Measurements from ENCODE around the gene NANP. TPM values are rescaled to one million over a fixed set of nuclear protein-coding genes. Genes with fewer than 3 reads are reported as not detected.

Gene NANP
- total RNA-seq, 1 experiment from 2014 or later: 7.1 TPM

DNA sequence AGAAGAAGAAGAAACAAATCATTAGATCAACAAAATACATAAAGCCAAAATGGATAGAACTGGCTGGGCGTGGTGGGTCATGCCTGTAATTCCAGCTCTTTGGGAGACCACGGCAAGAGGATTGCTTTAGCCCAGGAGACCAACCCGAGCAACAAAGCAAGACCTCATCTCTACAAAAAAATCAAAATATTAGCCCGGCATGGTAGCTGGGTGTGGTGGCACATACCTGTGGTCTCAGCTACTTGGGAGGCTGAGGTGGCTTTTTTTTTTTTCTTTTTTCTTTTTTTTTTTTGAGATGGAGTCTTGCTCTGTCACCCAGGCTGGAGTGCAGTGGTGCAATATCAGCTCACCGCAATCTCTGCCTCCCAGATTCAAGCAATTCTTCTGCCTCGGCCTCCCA lies 59.9 kb downstream of the NANP start:
- no peak for DNase-seq
- Histone ChIP-seq H3K23ac (ENCODE audit: insufficient read length, low read depth, low read length) (no peak overlapping the region), H4K91ac (ENCODE audit: insufficient read length, low read depth, low read length) (no peak overlapping the region), H3K79me1 (ENCODE audit: insufficient read depth, low read depth, low read length, poor library complexity, severe bottlenecking) (peaks cover 3% of the 10 kb centered on the region), H2AFZ (ENCODE audit: low read length) (no peak overlapping the region), H3K9me3 (ENCODE audit: control insufficient read depth, low read depth, low read length) (no peaks in the 10 kb centered on the region), H2BK15ac (ENCODE audit: low read depth, low read length) (no peak overlapping the region), H2BK120ac (ENCODE audit: low read depth, low read length, poor library complexity, severe bottlenecking) (no peak overlapping the region), H4K20me1 (ENCODE audit: control insufficient read depth, insufficient read depth, insufficient read length) (no peaks in the 10 kb centered on the region), H2BK20ac (ENCODE audit: low read depth, low read length, poor library complexity, severe bottlenecking) (no peak overlapping the region), H2BK12ac (ENCODE audit: insufficient read length, low read depth, low read length) (no peak overlapping the region), H3K18ac (ENCODE audit: insufficient read length, low read depth, low read length) (no peak overlapping the region), H2BK5ac (ENCODE audit: insufficient read length, low read length) (no peak overlapping the region), H3K27ac (ENCODE audit: insufficient read length, low read depth, low read length) (no peak overlapping the region), H3K56ac (ENCODE audit: insufficient read length, low read depth, low read length) (no peak overlapping the region), H2AK5ac (ENCODE audit: insufficient read length, low read length) (no peak overlapping the region), H3K14ac (ENCODE audit: insufficient read depth, low read length) (no peak overlapping the region), H4K8ac (replicated peaks; ENCODE audit: insufficient read length, low read depth, low read length) (no peak overlapping the region), H3T11ph (ENCODE audit: low read length) (no peak overlapping the region), H3K9ac (ENCODE audit: extremely low read depth, insufficient read length, low read length) (no peak overlapping the region), H3K79me2 (ENCODE audit: insufficient read depth, low read length) (peaks cover 16% of the 10 kb centered on the region; the same call in 1 of the 2 replicates), H3K4me1 (ENCODE audit: insufficient read depth, low read length) (no peaks in the 10 kb centered on the region), H3K23me2 (ENCODE audit: insufficient read length, low read depth, low read length, poor library complexity, severe bottlenecking) (no peaks in the 10 kb centered on the region), H3K4me2 (ENCODE audit: insufficient read depth, insufficient read length, low read length) (no peak overlapping the region), H4K5ac (ENCODE audit: insufficient read length, low read depth, low read length) (no peak overlapping the region), H3K4ac (ENCODE audit: low read depth, low read length) (no peak overlapping the region), H3K27me3 (ENCODE audit: insufficient read depth, low read length) (no peaks in the 10 kb centered on the region)
- Mint-ChIP-seq H3K36me3 (ENCODE audit: insufficient read depth in 1 of 3, low read depth in 3 of 3) (peaks cover 39 to 50% (median 42%) of the 10 kb centered on the region in 3 experiments), H3K4me1 (peaks cover 21 to 34% of the 10 kb centered on the region in 2 experiments), H3K27ac (no peak overlapping the region), H3K9me3 (peaks cover 17 to 21% of the 10 kb centered on the region in 2 experiments), H3K4me3 (no peak overlapping the region), H3K27me3 (ENCODE audit: low read depth) (no peaks in the 10 kb centered on the region)
- TF ChIP-seq, protein P1, sequence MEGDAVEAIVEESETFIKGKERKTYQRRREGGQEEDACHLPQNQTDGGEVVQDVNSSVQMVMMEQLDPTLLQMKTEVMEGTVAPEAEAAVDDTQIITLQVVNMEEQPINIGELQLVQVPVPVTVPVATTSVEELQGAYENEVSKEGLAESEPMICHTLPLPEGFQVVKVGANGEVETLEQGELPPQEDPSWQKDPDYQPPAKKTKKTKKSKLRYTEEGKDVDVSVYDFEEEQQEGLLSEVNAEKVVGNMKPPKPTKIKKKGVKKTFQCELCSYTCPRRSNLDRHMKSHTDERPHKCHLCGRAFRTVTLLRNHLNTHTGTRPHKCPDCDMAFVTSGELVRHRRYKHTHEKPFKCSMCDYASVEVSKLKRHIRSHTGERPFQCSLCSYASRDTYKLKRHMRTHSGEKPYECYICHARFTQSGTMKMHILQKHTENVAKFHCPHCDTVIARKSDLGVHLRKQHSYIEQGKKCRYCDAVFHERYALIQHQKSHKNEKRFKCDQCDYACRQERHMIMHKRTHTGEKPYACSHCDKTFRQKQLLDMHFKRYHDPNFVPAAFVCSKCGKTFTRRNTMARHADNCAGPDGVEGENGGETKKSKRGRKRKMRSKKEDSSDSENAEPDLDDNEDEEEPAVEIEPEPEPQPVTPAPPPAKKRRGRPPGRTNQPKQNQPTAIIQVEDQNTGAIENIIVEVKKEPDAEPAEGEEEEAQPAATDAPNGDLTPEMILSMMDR (conservative IDR thresholded peaks at IDR 0.05): no peak
- no CpG with 5 or more reads among the region's 6 CpGs for WGBS (ENCODE audit: extremely low coverage, insufficient read length, low lambda C conversion rate)
